HepG2 (cell line): ENCODE results near the gene ANO9. TPM values are rescaled to one million over a fixed set of nuclear protein-coding genes. Genes with fewer than 3 reads are reported as not detected.

Experiments used
- BORCS8-MEF2B ChIP-seq: sonication (generic); formaldehyde crosslinking; IDR thresholded peaks from 2 replicates; pipeline ENCODE4 v1.8.0; 2022; ENCODE audit warnings: mild to moderate bottlenecking, missing genetic modification reagents
- GLI4 ChIP-seq: sonication (generic); formaldehyde crosslinking; IDR thresholded peaks from 2 replicates; pipeline ENCODE4 v1.5.1; 2020; ENCODE audit warnings: missing genetic modification reagents, mild to moderate bottlenecking, moderate library complexity, borderline replicate concordance
- GMEB2 ChIP-seq: IDR thresholded peaks from 2 replicates; pipeline ENCODE4 v1.6.1; 2016; ENCODE audit warnings: missing biosample characterization, missing genetic modification reagents, low read depth
- HCFC1 ChIP-seq: fragments of 150-350 bp; IDR thresholded peaks from 2 replicates; pipeline ENCODE4 v1.6.1; 2014; ENCODE audit warnings: low read depth, low read length
- KLF16 ChIP-seq, 2 experiments: sonication (generic) in 1 of 2; formaldehyde crosslinking in 1 of 2; IDR thresholded peaks; 2 replicates each; pipeline versions ENCODE4 v1.6.1 to v1.8.0; 2016 to 2023; ENCODE audit warnings: missing genetic modification reagents in 2 of 2, missing compliant biosample characterization in 1 of 2
- MEF2D ChIP-seq: sonication (generic); formaldehyde crosslinking; IDR thresholded peaks from 2 replicates; pipeline ENCODE4 v1.5.1; 2020; ENCODE audit warnings: mild to moderate bottlenecking, missing genetic modification reagents
- MTF1 ChIP-seq: sonication (generic); formaldehyde crosslinking; IDR thresholded peaks from 2 replicates; pipeline ENCODE4 v1.5.0; 2020; ENCODE audit warnings: missing genetic modification reagents
- NFE2L1 ChIP-seq: sonication (generic); formaldehyde crosslinking; IDR thresholded peaks from 2 replicates; pipeline ENCODE4 v1.4.0; 2020; ENCODE audit warnings: missing genetic modification reagents, mild to moderate bottlenecking, borderline replicate concordance
- PITX1 ChIP-seq: sonication (generic); formaldehyde crosslinking; IDR thresholded peaks from 2 replicates; pipeline ENCODE4 v1.5.1; 2020; ENCODE audit warnings: mild to moderate bottlenecking, missing genetic modification reagents
- PRDM4 ChIP-seq: sonication (generic); formaldehyde crosslinking; IDR thresholded peaks from 2 replicates; pipeline ENCODE4 v1.9.0; 2021; ENCODE audit warnings: missing genetic modification reagents, borderline replicate concordance
- ZBTB4 ChIP-seq: sonication (generic); formaldehyde crosslinking; IDR thresholded peaks from 2 replicates; pipeline ENCODE4 v1.4.0; 2020; ENCODE audit warnings: missing genetic modification reagents, mild to moderate bottlenecking, borderline replicate concordance
- ZMYM4 ChIP-seq: sonication (generic); formaldehyde crosslinking; IDR thresholded peaks from 2 replicates; pipeline ENCODE4 v1.8.1; 2023; ENCODE audit warnings: mild to moderate bottlenecking, missing genetic modification reagents
- ZNF350 ChIP-seq: sonication (generic); formaldehyde crosslinking; IDR thresholded peaks from 2 replicates; pipeline ENCODE4 v1.4.0; 2020; ENCODE audit warnings: mild to moderate bottlenecking, low read depth, missing genetic modification reagents, borderline replicate concordance
- ZNF605 ChIP-seq: sonication (generic); formaldehyde crosslinking; IDR thresholded peaks from 2 replicates; pipeline ENCODE4 v1.8.0; 2022; ENCODE audit warnings: mild to moderate bottlenecking, missing genetic modification reagents
- ZNF629 ChIP-seq: sonication (generic); formaldehyde crosslinking; conservative IDR thresholded peaks from 2 replicates; pipeline ENCODE4 v1.5.0; 2020; ENCODE audit warnings: missing genetic modification reagents
- ZNF678 ChIP-seq: sonication (generic); formaldehyde crosslinking; IDR thresholded peaks from 2 replicates; pipeline ENCODE4 v1.4.0; 2020; ENCODE audit warnings: mild to moderate bottlenecking, missing genetic modification reagents
- polyA plus RNA-seq, 8 experiments: library from polyadenylated mRNA; depleted of rRNA in 3 of 8; stranded (reverse) in 7 of 8; unstranded in 1 of 8; fragments of >200 nt; fragmentation: Illumina TruSeq in 4 of 8; extraction: Trizol in 4 of 8; gene quantifications; 2 replicates each; pipeline versions ENCODE4 v1.2.1 to v1.2.3, GENCODE V29; 2011 to 2016; ENCODE audit warnings: low read depth in 4 of 8, missing spikeins in 1 of 8, mixed read lengths in 1 of 8; ENCODE audit not compliant: insufficient read depth in 1 of 8
- total RNA-seq, 5 experiments: library from RNA; depleted of rRNA; stranded (reverse); fragments of >200 nt; fragmentation: Illumina TruSeq; extraction: Trizol; gene quantifications; 2 replicates each; pipeline ENCODE4 v1.2.3, GENCODE V29; 2016; ENCODE audit warnings: low read depth in 1 of 5
- TF ChIP-seq, protein P1 (sequence below), 2 experiments: fragments of 450-650 bp in 1 of 2; sonication (generic) in 1 of 2; formaldehyde crosslinking; IDR thresholded peaks; 2 replicates each; pipeline versions ENCODE4 v1.5.0 to v1.8.0; 2020 to 2022; ENCODE audit warnings: mild to moderate bottlenecking in 1 of 2, missing genetic modification reagents in 1 of 2
- TF ChIP-seq, protein P2 (sequence below): sonication (generic); formaldehyde crosslinking; IDR thresholded peaks from 2 replicates; pipeline ENCODE4 v1.5.0; 2020; ENCODE audit warnings: missing genetic modification reagents

Gene ANO9
- total and polyA plus RNA-seq, 2 of the 13 experiments (the other 11 are each of a cell fraction or from before 2014, with no cell fraction given) = 8.9 to 14.3 TPM

GRCh38 chr11:394034-394857, 47.6 kb downstream of the ANO9 start, which contains the start of gene PKP3 (continued):
- 0 out of 2 replicates have a peak, but pooled peaks have one; percentile 9 for TF ChIP-seq ZBTB4
- no peak for TF ChIP-seq PRDM4
- peak; percentile 68; the same call in 1 of the 2 replicates for TF ChIP-seq ZNF605 (CRISPR knock-in tag)
- no peak for TF ChIP-seq GLI4 (CRISPR knock-in tag)
- TF ChIP-seq MEF2D (CRISPR knock-in tag) = peak; percentile 18; the same call in 1 of the 2 replicates
- TF ChIP-seq MTF1 = no peak
- 0 out of 2 replicates have a peak, but pooled peaks have one; percentile 4 for TF ChIP-seq BORCS8-MEF2B (CRISPR knock-in tag)
- TF ChIP-seq ZNF350 (CRISPR knock-in tag) = no peak
- TF ChIP-seq, protein P1, sequence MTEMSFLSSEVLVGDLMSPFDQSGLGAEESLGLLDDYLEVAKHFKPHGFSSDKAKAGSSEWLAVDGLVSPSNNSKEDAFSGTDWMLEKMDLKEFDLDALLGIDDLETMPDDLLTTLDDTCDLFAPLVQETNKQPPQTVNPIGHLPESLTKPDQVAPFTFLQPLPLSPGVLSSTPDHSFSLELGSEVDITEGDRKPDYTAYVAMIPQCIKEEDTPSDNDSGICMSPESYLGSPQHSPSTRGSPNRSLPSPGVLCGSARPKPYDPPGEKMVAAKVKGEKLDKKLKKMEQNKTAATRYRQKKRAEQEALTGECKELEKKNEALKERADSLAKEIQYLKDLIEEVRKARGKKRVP (CRISPR knock-in tag; IDR thresholded peaks at IDR 0.05) = no peak
- no peak for TF ChIP-seq HCFC1
- TF ChIP-seq ZNF678 (CRISPR knock-in tag) = no peak
- TF ChIP-seq KLF16 (CRISPR knock-in tag; IDR thresholded peaks at IDR 0.05) = no peak
- no peak for TF ChIP-seq GMEB2 (CRISPR knock-in tag)
- TF ChIP-seq ZMYM4 (CRISPR knock-in tag) = no peak
- no peak for TF ChIP-seq ZNF629 (CRISPR knock-in tag)
- TF ChIP-seq, protein P2, sequence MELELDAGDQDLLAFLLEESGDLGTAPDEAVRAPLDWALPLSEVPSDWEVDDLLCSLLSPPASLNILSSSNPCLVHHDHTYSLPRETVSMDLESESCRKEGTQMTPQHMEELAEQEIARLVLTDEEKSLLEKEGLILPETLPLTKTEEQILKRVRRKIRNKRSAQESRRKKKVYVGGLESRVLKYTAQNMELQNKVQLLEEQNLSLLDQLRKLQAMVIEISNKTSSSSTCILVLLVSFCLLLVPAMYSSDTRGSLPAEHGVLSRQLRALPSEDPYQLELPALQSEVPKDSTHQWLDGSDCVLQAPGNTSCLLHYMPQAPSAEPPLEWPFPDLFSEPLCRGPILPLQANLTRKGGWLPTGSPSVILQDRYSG = no peak
- no peak for TF ChIP-seq PITX1 (CRISPR knock-in tag)
- TF ChIP-seq NFE2L1 (CRISPR knock-in tag) = no peak
